Naive thymus-derived CD4-positive, alpha-beta T cell (primary cell): ENCODE data around the gene ITPRIPL2. TPM values are rescaled to one million over a fixed set of nuclear protein-coding genes. Genes with fewer than 3 reads are reported as not detected.

Experiments used
- ATAC-seq: fragments of 150-1000 bp; cut with Tn5 transposase; 2 replicates; pipeline ENCODE4 v1.10.0; 2021; ENCODE audit warnings: mild to moderate bottlenecking, moderate library complexity
- CTCF ChIA-PET: fragments of 350-600 bp; sonication (Branson Sonifier 250); formaldehyde crosslinking; loops from one replicate; lab custom pipeline; 2021; ENCODE audit warnings: antibody characterized with exemption; lab: Charles Lee
- POLR2A ChIA-PET: fragments of 350-600 bp; sonication (Branson Sonifier 250); formaldehyde crosslinking; loops from one replicate; lab custom pipeline; 2021; ENCODE audit warnings: antibody characterized with exemption, inconsistent platforms; lab: Charles Lee
- DNase-seq, 9 donors: peaks; one replicate each; pipeline versions ENCODE4 v3.0.0 to v3.0.0-alpha.2; 2020 to 2022; ENCODE audit warnings: mixed read lengths in 1 of 9
- H3K27ac ChIP-seq: one replicate; pipeline ENCODE4 v1.7.0; 2013; ENCODE audit warnings: mild to moderate bottlenecking, low read depth, low read length, moderate library complexity
- H3K27me3 ChIP-seq, 2 donors: one replicate each; pipeline ENCODE4 v1.7.0; 2013; ENCODE audit warnings: low read length in 2 of 2, mild to moderate bottlenecking in 2 of 2, moderate library complexity in 2 of 2; ENCODE audit not compliant: control insufficient read depth in 2 of 2, insufficient read depth in 2 of 2
- H3K36me3 ChIP-seq, 3 experiments: 1 replicate in 2 of 3; 2 replicates in 1 of 3; pipeline ENCODE4 v1.7.0; 2013; ENCODE audit warnings: low read length in 3 of 3, mild to moderate bottlenecking in 3 of 3, moderate library complexity in 1 of 3; ENCODE audit not compliant: insufficient read depth in 3 of 3, control insufficient read depth in 2 of 3
- H3K4me1 ChIP-seq, 2 donors: one replicate each; pipeline ENCODE4 v1.7.0; 2013; ENCODE audit warnings: low read length in 2 of 2, mild to moderate bottlenecking in 2 of 2, moderate library complexity in 1 of 2; ENCODE audit not compliant: control insufficient read depth in 2 of 2, insufficient read depth in 2 of 2
- H3K4me3 ChIP-seq: 2 replicates; pipeline ENCODE4 v1.7.0; 2013; ENCODE audit warnings: mild to moderate bottlenecking, low read length
- H3K9me3 ChIP-seq, 3 experiments: 1 replicate in 2 of 3; 2 replicates in 1 of 3; pipeline ENCODE4 v1.7.0; 2013; ENCODE audit warnings: low read length in 3 of 3; ENCODE audit not compliant: control insufficient read depth in 2 of 3
- H3K27ac Mint-ChIP-seq, 9 donors: one replicate each; pipeline ENCODE4 v1.8.0; 2020 to 2022; ENCODE audit warnings: mixed read lengths in 9 of 9, mild to moderate bottlenecking in 8 of 9, moderate library complexity in 5 of 9, inconsistent platforms in 2 of 9
- H3K27me3 Mint-ChIP-seq, 5 donors: one replicate each; pipeline ENCODE4 v1.8.0; 2021 to 2022; ENCODE audit warnings: mixed read lengths in 5 of 5, mild to moderate bottlenecking in 1 of 5
- H3K36me3 Mint-ChIP-seq, 5 donors: one replicate each; pipeline ENCODE4 v1.8.0; 2020 to 2022; ENCODE audit warnings: mixed read lengths in 5 of 5, mild to moderate bottlenecking in 3 of 5, inconsistent platforms in 1 of 5
- H3K4me1 Mint-ChIP-seq, 7 donors: one replicate each; pipeline ENCODE4 v1.8.0; 2020 to 2022; ENCODE audit warnings: mixed read lengths in 7 of 7, mild to moderate bottlenecking in 3 of 7, inconsistent platforms in 1 of 7
- H3K4me3 Mint-ChIP-seq, 10 donors: one replicate each; pipeline ENCODE4 v1.8.0; 2020 to 2022; ENCODE audit warnings: mild to moderate bottlenecking in 10 of 10, mixed read lengths in 10 of 10, moderate library complexity in 6 of 10, inconsistent platforms in 2 of 10
- H3K9me3 Mint-ChIP-seq, 11 donors: one replicate each; pipeline ENCODE4 v1.8.0; 2020 to 2022; ENCODE audit warnings: mixed read lengths in 11 of 11, mild to moderate bottlenecking in 4 of 11, inconsistent platforms in 1 of 11, moderate library complexity in 1 of 11
- intact Hi-C, 2 donors: fragments of 100-400 bp; cut with micrococcal nuclease; formaldehyde crosslinking; loops; one replicate each; pipeline ENCODE4 v1.15.1; 2023
- polyA plus RNA-seq, 2 donors: library from polyadenylated mRNA; unstranded; fragments of 300-500 nt; fragmentation: Illumina TruSeq; gene quantifications; one replicate each; pipeline ENCODE4 v1.2.3, GENCODE V29; 2021
- total RNA-seq, 6 experiments: library from RNA in 5 of 6; stranded (reverse) in 5 of 6; gene quantifications; 1 replicate in 5 of 6; 2 replicates in 1 of 6; pipeline ENCODE4 v1.2.3 and lab custom pipeline; 2021 to 2026

Gene ITPRIPL2
- total and polyA plus RNA-seq, 7 experiments from 2014 or later, result 0.49 to 14.3 (median 0.64) TPM; not detected in 2

GRCh38 chr16:19127674-19128131, 13.9 kb downstream of the ITPRIPL2 start:
- peaks cover 0 to 7% (median 0%) of the 10 kb centered on the region in 5 donors for H3K27me3 Mint-ChIP-seq
- peak overlapping the region in 1 of 9 donors; percentile 74 for H3K27ac Mint-ChIP-seq
- peaks cover 8 to 48% (median 9%) of the 10 kb centered on the region in 7 donors for H3K4me1 Mint-ChIP-seq
- no peaks in the 10 kb centered on the region for H3K27me3 ChIP-seq
- ChIA-PET POLR2A (no interaction called here), CTCF (no interaction called here)
- no peak overlapping the region for H3K27ac ChIP-seq
- DNase-seq (no peak), ATAC-seq (no peak)
- peaks cover 0 to 33% (median 0%) of the 10 kb centered on the region in 5 donors for H3K36me3 Mint-ChIP-seq
- H3K36me3 ChIP-seq, result no peaks in the 10 kb centered on the region
- peaks cover 0 to 9% (median 0%) of the 10 kb centered on the region in 11 donors for H3K9me3 Mint-ChIP-seq
- no peaks in the 10 kb centered on the region for H3K4me1 ChIP-seq
- no peaks in the 10 kb centered on the region for H3K9me3 ChIP-seq
- H3K4me3 Mint-ChIP-seq, result peak overlapping the region in 1 of 10 donors; percentile 39
- intact Hi-C loops, result no loop called here
- no peak overlapping the region for H3K4me3 ChIP-seq

- ATAC-seq (no peak), DNase-seq (no peak)
- POLR2A ChIA-PET, result no interaction called here
- peaks cover 0 to 7% (median 0%) of the 10 kb centered on the region in 5 donors for H3K27me3 Mint-ChIP-seq
- no peaks in the 10 kb centered on the region for H3K36me3 ChIP-seq
- H3K9me3 Mint-ChIP-seq, result peaks cover 0 to 9% (median 0%) of the 10 kb centered on the region in 11 donors
- no peak overlapping the region for H3K27ac ChIP-seq
- peaks cover 0 to 28% (median 0%) of the 10 kb centered on the region in 5 donors for H3K36me3 Mint-ChIP-seq
- no peaks in the 10 kb centered on the region for H3K9me3 ChIP-seq
- no peak overlapping the region for H3K27ac Mint-ChIP-seq
- intact Hi-C loops, result no loop called here
- CTCF ChIA-PET, result no interaction called here
- peaks cover 8 to 48% (median 9%) of the 10 kb centered on the region in 7 donors for H3K4me1 Mint-ChIP-seq
- no peaks in the 10 kb centered on the region for H3K4me1 ChIP-seq
- H3K4me3 ChIP-seq, result no peak overlapping the region
- no peaks in the 10 kb centered on the region for H3K27me3 ChIP-seq
- H3K4me3 Mint-ChIP-seq, result no peak overlapping the region
Observed at GRCh38 chr16:19128454-19129200, 14.9 kb downstream of the ITPRIPL2 start.

DNA sequence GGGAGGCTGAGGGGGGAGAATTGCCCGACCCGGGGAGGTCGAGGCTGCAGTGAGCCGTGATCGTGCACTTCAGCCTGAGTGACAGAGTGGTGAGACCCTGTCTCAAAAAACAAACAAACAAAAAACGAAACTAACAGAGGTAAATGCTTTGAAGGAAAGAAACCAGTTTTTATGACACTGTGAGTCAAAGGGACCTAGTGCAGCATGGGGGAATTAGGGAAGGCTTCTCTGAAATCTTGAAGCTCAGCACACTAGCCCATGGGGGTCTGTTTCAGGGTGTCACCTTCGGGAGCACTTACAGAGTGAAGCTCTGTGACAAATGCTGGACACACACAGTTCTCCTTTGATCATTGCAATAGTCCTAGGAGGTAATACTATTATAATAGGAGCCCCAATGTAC, 16.6 kb downstream of the ITPRIPL2 start:
- ATAC-seq, result no peak
- H3K27me3 ChIP-seq, result no peaks in the 10 kb centered on the region
- no peak for DNase-seq
- Mint-ChIP-seq H3K9me3 (peaks cover 0 to 6% (median 0%) of the 10 kb centered on the region in 11 donors), H3K36me3 (peaks cover 0 to 17% (median 0%) of the 10 kb centered on the region in 5 donors), H3K4me1 (peaks cover 8 to 48% (median 9%) of the 10 kb centered on the region in 7 donors), H3K27me3 (peaks cover 0 to 3% (median 0%) of the 10 kb centered on the region in 5 donors), H3K27ac (peak overlapping the region in 1 of 9 donors; percentile 58), H3K4me3 (peak overlapping the region in 1 of 10 donors; percentile 49)
- no peaks in the 10 kb centered on the region for H3K4me1 ChIP-seq
- CTCF ChIA-PET, result no interaction called here
- no peak overlapping the region for H3K27ac ChIP-seq
- no peaks in the 10 kb centered on the region for H3K36me3 ChIP-seq
- no peaks in the 10 kb centered on the region for H3K9me3 ChIP-seq
- POLR2A ChIA-PET, result no interaction called here
- intact Hi-C loops, result no loop called here
- H3K4me3 ChIP-seq, result no peak overlapping the region

DNA sequence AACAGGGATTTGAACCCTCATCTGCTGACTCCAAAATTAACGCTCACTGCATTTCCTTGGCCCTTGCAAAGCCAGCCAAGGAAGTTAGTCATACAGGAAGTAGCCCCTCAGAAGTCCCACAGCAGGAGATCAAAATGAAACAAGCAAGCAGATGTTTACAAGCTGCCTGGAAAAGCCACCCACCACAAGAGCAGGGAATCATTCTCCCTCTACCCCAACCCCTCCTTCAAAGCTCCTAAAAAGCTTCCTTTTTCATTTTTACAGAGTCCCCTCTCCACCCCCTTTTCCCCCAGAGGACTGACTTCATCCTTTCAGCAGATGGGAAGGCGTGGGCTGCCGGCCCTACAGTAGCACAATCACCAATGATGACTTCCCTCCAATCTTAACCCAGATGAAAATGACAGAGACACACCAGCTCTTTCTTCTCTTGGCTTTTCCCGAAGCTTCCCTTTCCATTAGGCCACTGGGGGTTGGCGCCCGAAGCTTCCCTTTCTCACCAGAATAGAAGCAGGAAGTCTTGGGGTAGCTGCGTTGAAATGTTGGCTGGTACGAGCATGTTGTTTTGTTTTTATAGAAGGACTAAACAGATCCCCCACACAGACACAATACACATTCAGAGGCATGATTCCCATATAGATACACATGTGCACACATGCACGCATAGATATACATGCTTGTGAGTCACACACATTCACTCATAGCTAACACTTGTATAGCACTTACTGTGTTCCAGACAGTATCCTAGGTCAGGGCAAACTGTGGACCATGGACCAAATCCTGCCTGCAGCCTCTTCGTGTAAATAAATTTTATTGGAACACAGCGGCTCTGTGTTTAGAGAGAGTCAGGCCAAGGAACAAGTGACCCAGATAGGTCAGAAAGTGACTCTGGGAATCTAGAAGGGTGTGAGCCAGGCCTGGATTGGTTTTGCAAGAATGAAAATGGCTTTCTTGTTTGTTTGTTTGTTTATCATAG, 17.4 kb downstream of the ITPRIPL2 start:
- Histone ChIP-seq H3K4me1 (no peaks in the 10 kb centered on the region), H3K27ac (no peak overlapping the region), H3K36me3 (no peaks in the 10 kb centered on the region), H3K4me3 (no peak overlapping the region), H3K9me3 (no peaks in the 10 kb centered on the region), H3K27me3 (no peaks in the 10 kb centered on the region)
- peaks cover 0 to 11% (median 0%) of the 10 kb centered on the region in 5 donors for H3K36me3 Mint-ChIP-seq
- POLR2A ChIA-PET, result no interaction called here
- peak; percentile 12 for ATAC-seq
- peak overlapping the region in 1 of 9 donors; percentile 58 for H3K27ac Mint-ChIP-seq
- peaks cover 0 to 3% (median 0%) of the 10 kb centered on the region in 5 donors for H3K27me3 Mint-ChIP-seq
- peak overlapping the region in 1 of 10 donors; percentile 49 for H3K4me3 Mint-ChIP-seq
- no peak for DNase-seq
- CTCF ChIA-PET, result no interaction called here
- no peaks in the 10 kb centered on the region for H3K9me3 Mint-ChIP-seq
- intact Hi-C loops, result no loop called here
- peaks cover 8 to 48% (median 9%) of the 10 kb centered on the region in 7 donors for H3K4me1 Mint-ChIP-seq

DNA sequence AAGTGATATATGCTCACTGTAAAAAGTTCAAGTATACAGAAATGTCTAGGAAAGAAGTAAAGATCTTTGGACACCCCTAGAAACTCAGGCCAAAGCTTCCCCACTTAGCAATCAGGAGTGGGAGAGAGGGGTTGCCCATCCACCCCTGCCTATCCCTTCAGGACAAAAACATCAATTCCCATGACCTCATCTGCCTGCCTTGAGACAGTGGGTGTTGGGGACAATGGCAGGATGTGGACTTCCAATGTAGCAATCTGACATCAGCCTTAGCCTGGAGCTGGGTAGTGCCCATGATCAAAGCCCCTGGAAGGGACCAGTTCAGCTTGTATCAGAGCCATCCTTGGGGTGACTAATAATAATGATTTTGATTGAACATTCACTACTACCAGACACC, 18.1 kb downstream of the ITPRIPL2 start:
- no peaks in the 10 kb centered on the region for H3K9me3 Mint-ChIP-seq

GRCh38 chr16:19132255-19132654, 18.5 kb downstream of the ITPRIPL2 start:
- ATAC-seq (no peak), DNase-seq (no peak)
- Histone ChIP-seq H3K27me3 (no peaks in the 10 kb centered on the region), H3K9me3 (no peaks in the 10 kb centered on the region), H3K36me3 (no peaks in the 10 kb centered on the region), H3K27ac (no peak overlapping the region), H3K4me3 (no peak overlapping the region), H3K4me1 (no peaks in the 10 kb centered on the region)
- ChIA-PET POLR2A (no interaction called here), CTCF (no interaction called here)
- Mint-ChIP-seq H3K4me3 (no peak overlapping the region), H3K36me3 (peaks cover 0 to 3% (median 0%) of the 10 kb centered on the region in 5 donors), H3K27ac (no peak overlapping the region), H3K4me1 (peaks cover 8 to 42% (median 9%) of the 10 kb centered on the region in 7 donors), H3K27me3 (peaks cover 0 to 5% (median 0%) of the 10 kb centered on the region in 5 donors), H3K9me3 (no peaks in the 10 kb centered on the region)
- intact Hi-C loops, result no loop called here

More for the DNA sequence above, 18.1 kb downstream of the ITPRIPL2 start:
- ATAC-seq (no peak), DNase-seq (no peak)
- peaks cover 0 to 3% (median 0%) of the 10 kb centered on the region in 5 donors for H3K27me3 Mint-ChIP-seq
- POLR2A ChIA-PET, result no interaction called here
- intact Hi-C loops, result no loop called here
- H3K4me1 Mint-ChIP-seq, result peaks cover 8 to 46% (median 9%) of the 10 kb centered on the region in 7 donors
- H3K27ac Mint-ChIP-seq, result no peak overlapping the region
- no peaks in the 10 kb centered on the region for H3K27me3 ChIP-seq
- no peak overlapping the region for H3K27ac ChIP-seq
- H3K36me3 Mint-ChIP-seq, result peaks cover 0 to 8% (median 0%) of the 10 kb centered on the region in 5 donors
- H3K4me3 ChIP-seq, result no peak overlapping the region
- H3K9me3 ChIP-seq, result no peaks in the 10 kb centered on the region
- H3K4me1 ChIP-seq, result no peaks in the 10 kb centered on the region
- no peak overlapping the region for H3K4me3 Mint-ChIP-seq
- CTCF ChIA-PET, result no interaction called here
- no peaks in the 10 kb centered on the region for H3K36me3 ChIP-seq
